MG63 (cell line): ENCODE measurements around the gene BCCIP. TPM values are rescaled to one million over a fixed set of nuclear protein-coding genes. Genes with fewer than 3 reads are reported as not detected.

Source experiments
- DNase-seq: peaks from one replicate; pipeline ENCODE4 v3.0.0-alpha.2; 2020
- H3K27me3 ChIP-seq: fragments of 250-450 bp; sonication (Bioruptor Pico); 2 replicates; pipeline ENCODE4 v1.5.1; 2020; ENCODE audit warnings: mild to moderate bottlenecking, moderate library complexity
- H3K36me3 ChIP-seq: fragments of 250-450 bp; sonication (Bioruptor Pico); 2 replicates; pipeline ENCODE4 v1.5.1; 2020; ENCODE audit warnings: mild to moderate bottlenecking, moderate library complexity
- H3K4me3 ChIP-seq: fragments of 250-450 bp; sonication (Bioruptor Pico); 2 replicates; pipeline ENCODE4 v1.5.1; 2020; ENCODE audit warnings: mild to moderate bottlenecking, moderate library complexity
- H3K9me3 ChIP-seq: fragments of 250-450 bp; sonication (Bioruptor Pico); 2 replicates; pipeline ENCODE4 v1.5.1; 2020; ENCODE audit warnings: mild to moderate bottlenecking, moderate library complexity
- total RNA-seq: library from RNA; depleted of rRNA; stranded (reverse); fragments of >200 nt; shearing (Covaris generic); gene quantifications from 2 replicates; pipeline ENCODE4 v1.2.3, GENCODE V29; 2014; ENCODE audit warnings: low replicate concordance; rRNA removed

Gene BCCIP
- 89.8 and 184 TPM in 2 replicates for total RNA-seq

GRCh38 chr10:125822878-125823662, at the start of gene BCCIP, which contains the start of gene UROS:
Gene BCCIP (plus strand): TSS chr10:125823546. CDS start chr10:125823558, 12 bp downstream.
Gene UROS (minus strand): TSS chr10:125823258. CDS start chr10:125816499, 6,759 bp downstream.
- DNase-seq = peak; percentile 86
- no peaks in the 10 kb centered on the region for H3K27me3 ChIP-seq
- no peaks in the 10 kb centered on the region for H3K9me3 ChIP-seq
- H3K36me3 ChIP-seq = peaks cover 30% of the 10 kb centered on the region
- H3K4me3 ChIP-seq = peak within 1 kb of the TSS; percentile 100

- Histone ChIP-seq H3K27me3 (no peaks in the 10 kb centered on the region), H3K9me3 (no peaks in the 10 kb centered on the region), H3K36me3 (no peaks in the 10 kb centered on the region), H3K4me3 (no peak overlapping the region)
- no peak for DNase-seq
These were observed 49.4 kb upstream of the BCCIP start for GRCh38 chr10:125773687-125774543.

GRCh38 chr10:125774581-125775191, 48.7 kb upstream of the BCCIP start:
- Histone ChIP-seq H3K36me3 (no peaks in the 10 kb centered on the region), H3K9me3 (no peaks in the 10 kb centered on the region)
- DNase-seq = no peak

GRCh38 chr10:125775491-125776106, 47.7 kb upstream of the BCCIP start, which contains the start of gene MMP21:
Gene MMP21 (minus strand): TSS chr10:125775821. CDS start chr10:125775821, 0 bp downstream.
- H3K27me3 ChIP-seq = no peaks in the 10 kb centered on the region
- no peak within 1 kb of the TSS for H3K4me3 ChIP-seq
- DNase-seq = no peak

More at GRCh38 chr10:125774581-125775191, 48.7 kb upstream of the BCCIP start:
- H3K27me3 ChIP-seq = no peaks in the 10 kb centered on the region
- no peak overlapping the region for H3K4me3 ChIP-seq

GRCh38 chr10:125777806-125778205, 45.5 kb upstream of the BCCIP start:
- Histone ChIP-seq H3K27me3 (no peaks in the 10 kb centered on the region), H3K36me3 (no peaks in the 10 kb centered on the region), H3K4me3 (no peak overlapping the region), H3K9me3 (no peaks in the 10 kb centered on the region)
- DNase-seq = no peak

More at GRCh38 chr10:125775491-125776106, 47.7 kb upstream of the BCCIP start, which contains the start of gene MMP21:
- H3K36me3 ChIP-seq = no peaks in the 10 kb centered on the region
- no peaks in the 10 kb centered on the region for H3K9me3 ChIP-seq

- no peaks in the 10 kb centered on the region for H3K36me3 ChIP-seq
- no peak for DNase-seq
- no peaks in the 10 kb centered on the region for H3K9me3 ChIP-seq
- H3K27me3 ChIP-seq = no peaks in the 10 kb centered on the region
- no peak overlapping the region for H3K4me3 ChIP-seq
These were observed 44.8 kb upstream of the BCCIP start for GRCh38 chr10:125778556-125778955.

DNA sequence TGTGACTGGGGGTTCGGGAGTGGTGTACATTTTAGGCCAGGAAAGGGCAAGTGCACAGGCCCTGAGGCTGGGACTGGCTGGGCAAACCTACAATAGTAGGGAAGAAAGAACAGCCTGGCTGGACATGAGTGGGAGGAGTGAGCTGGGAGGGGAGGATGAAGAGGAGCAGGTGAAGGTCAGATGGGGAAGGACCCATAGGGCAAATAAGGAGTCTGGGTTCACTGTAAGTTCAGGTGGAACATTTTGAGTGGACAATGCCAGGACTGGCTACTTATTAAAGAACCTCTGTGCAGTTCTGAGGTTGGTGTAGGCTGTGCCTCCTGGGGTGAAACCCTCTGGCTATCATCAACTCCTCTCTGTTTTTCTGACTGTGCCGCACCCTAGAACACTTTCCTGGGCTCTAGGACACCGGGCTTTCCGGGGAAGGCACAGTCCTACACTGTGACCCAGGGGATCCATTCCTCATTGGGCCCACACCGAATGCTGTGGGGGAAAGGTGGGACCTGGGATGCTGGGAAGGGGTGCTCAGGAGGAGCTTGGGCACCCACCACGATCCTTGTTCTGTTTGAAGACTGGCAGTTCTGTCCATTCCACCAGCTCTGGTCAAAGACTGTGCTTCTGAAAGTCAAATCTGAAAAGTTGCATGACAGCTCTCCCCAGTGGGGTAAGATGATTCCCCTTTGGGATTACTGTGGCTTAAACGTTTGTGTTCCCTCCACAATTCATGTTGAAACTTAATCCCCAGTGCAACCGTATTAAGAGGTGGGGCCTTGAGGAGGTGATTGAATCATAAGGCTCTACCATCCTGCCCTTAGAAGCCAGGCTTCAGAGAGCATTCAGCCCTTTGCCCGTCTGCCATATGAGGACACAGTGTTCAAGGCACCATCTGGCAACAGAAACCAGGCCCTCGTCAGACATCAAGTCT, 43.7 kb upstream of the BCCIP start:
- Histone ChIP-seq H3K36me3 (no peaks in the 10 kb centered on the region), H3K4me3 (no peak overlapping the region), H3K9me3 (no peaks in the 10 kb centered on the region), H3K27me3 (no peaks in the 10 kb centered on the region)
- no peak for DNase-seq

GRCh38 chr10:125781374-125781773, 42.0 kb upstream of the BCCIP start:
- Histone ChIP-seq H3K36me3 (no peaks in the 10 kb centered on the region), H3K4me3 (no peak overlapping the region), H3K27me3 (no peaks in the 10 kb centered on the region), H3K9me3 (no peaks in the 10 kb centered on the region)
- DNase-seq = no peak

DNA sequence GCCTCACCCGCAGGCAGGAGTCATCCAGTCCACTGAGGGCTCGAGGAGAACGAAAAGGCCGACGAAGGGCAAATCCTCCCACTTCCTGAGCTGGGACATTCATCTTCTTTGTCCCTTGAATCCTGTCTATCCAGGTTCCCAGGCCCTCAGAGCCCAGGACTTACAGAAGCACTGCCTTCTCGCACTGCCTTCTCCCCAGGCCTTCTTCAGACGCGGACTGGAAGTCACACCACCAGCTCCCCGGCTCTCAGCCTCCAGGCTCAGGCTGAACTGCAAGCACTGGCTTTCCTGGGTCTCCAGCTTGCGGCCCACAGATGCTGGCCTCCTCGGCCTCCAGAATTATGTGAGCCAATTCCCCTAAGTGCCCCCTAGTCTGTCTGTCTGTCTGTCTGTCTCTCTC, 41.3 kb upstream of the BCCIP start:
- no peaks in the 10 kb centered on the region for H3K27me3 ChIP-seq
- H3K4me3 ChIP-seq = no peak overlapping the region
- no peak for DNase-seq

GRCh38 chr10:125782616-125783015, 40.7 kb upstream of the BCCIP start:
- Histone ChIP-seq H3K9me3 (no peaks in the 10 kb centered on the region), H3K4me3 (no peak overlapping the region), H3K36me3 (no peaks in the 10 kb centered on the region), H3K27me3 (no peaks in the 10 kb centered on the region)
- no peak for DNase-seq

More for the DNA sequence above, 41.3 kb upstream of the BCCIP start:
- Histone ChIP-seq H3K36me3 (no peaks in the 10 kb centered on the region), H3K9me3 (no peaks in the 10 kb centered on the region)

- no peak for DNase-seq
- Histone ChIP-seq H3K9me3 (no peaks in the 10 kb centered on the region), H3K4me3 (no peak overlapping the region), H3K27me3 (no peaks in the 10 kb centered on the region), H3K36me3 (no peaks in the 10 kb centered on the region)
These were observed 39.9 kb upstream of the BCCIP start for GRCh38 chr10:125783408-125783807.

DNA sequence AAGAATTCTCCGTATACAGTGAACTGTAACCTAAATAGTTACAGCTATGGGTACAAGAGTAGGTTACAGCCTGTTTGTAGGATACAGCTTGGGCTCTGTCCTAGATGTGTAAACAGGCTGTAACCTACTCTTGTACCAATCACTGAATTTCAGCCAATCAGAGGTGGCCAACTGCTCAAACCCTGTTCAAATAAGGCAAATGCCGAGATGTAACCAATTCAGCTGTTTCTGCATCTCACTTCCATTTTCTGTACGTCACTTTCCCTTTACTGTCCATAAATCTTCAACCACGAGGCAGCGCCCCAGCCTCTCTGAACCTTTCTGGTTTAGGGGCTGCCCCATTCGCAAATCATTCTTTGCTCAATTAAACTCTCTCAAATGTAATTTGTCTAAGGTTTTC, 39.4 kb upstream of the BCCIP start:
- no peak for DNase-seq

DNA sequence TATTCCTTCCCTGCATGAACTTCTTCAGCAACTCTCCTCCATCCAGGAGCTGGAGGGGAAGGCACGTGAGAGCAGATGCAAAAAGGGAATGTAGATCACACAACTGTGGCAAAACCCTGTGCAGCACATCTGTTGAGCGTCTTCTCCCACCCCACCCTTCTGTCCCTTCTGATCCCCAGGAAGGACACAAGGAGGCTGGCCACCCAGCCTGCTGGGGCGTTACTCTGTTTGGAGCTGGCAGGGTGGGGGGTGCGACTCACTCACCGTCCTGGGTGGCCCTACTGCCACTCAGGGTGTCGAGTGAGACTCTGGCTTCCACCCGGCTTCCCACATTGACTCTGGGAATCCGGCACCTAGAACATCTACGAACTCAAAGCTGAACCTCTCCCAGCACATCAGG, 37.6 kb upstream of the BCCIP start:
- H3K36me3 ChIP-seq = no peaks in the 10 kb centered on the region
- no peak for DNase-seq

More for the DNA sequence above, 39.4 kb upstream of the BCCIP start:
- Histone ChIP-seq H3K27me3 (no peaks in the 10 kb centered on the region), H3K36me3 (no peaks in the 10 kb centered on the region), H3K4me3 (no peak overlapping the region), H3K9me3 (no peaks in the 10 kb centered on the region)

GRCh38 chr10:125788156-125789034, 35.0 kb upstream of the BCCIP start:
- DNase-seq = no peak
- Histone ChIP-seq H3K9me3 (no peaks in the 10 kb centered on the region), H3K36me3 (peaks cover 12% of the 10 kb centered on the region), H3K4me3 (no peak overlapping the region), H3K27me3 (no peaks in the 10 kb centered on the region)

More for the DNA sequence above, 37.6 kb upstream of the BCCIP start:
- H3K27me3 ChIP-seq = no peaks in the 10 kb centered on the region
- no peaks in the 10 kb centered on the region for H3K9me3 ChIP-seq
- no peak overlapping the region for H3K4me3 ChIP-seq
